ENCODE data around the gene FRMD8.

The FRMD8 gene

DNA sequence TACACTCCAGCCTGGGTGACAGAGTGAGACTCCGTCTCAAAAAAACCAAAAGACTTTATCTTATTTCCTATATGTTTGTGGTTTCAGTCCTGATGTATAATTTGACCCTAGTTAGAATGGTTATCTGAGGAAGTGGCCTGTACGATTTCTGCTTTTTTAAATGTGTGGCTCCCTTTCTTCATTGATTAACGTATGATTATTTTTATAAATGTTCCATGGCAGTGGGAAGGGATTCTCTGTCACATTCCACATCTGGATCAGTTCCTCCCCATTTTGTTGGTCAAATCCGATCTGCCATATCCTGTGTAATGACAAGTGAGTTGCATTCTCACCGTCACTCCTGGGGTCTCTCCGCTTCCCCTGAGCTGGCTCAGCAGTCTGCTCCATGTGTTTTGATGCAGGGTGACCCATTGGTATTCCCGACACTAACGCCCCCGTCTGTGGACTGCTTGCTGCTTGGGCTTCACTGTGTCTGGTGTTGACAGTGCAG, 56.5 kb downstream of the FRMD8 start:
- H3K4me3 ChIP-seq (ENCODE audit: control insufficient read depth, low read depth, low read length) = no peak overlapping the region
- peak; percentile 50 for DNase-seq (ENCODE audit: low read depth)
- TF ChIP-seq, protein P1, sequence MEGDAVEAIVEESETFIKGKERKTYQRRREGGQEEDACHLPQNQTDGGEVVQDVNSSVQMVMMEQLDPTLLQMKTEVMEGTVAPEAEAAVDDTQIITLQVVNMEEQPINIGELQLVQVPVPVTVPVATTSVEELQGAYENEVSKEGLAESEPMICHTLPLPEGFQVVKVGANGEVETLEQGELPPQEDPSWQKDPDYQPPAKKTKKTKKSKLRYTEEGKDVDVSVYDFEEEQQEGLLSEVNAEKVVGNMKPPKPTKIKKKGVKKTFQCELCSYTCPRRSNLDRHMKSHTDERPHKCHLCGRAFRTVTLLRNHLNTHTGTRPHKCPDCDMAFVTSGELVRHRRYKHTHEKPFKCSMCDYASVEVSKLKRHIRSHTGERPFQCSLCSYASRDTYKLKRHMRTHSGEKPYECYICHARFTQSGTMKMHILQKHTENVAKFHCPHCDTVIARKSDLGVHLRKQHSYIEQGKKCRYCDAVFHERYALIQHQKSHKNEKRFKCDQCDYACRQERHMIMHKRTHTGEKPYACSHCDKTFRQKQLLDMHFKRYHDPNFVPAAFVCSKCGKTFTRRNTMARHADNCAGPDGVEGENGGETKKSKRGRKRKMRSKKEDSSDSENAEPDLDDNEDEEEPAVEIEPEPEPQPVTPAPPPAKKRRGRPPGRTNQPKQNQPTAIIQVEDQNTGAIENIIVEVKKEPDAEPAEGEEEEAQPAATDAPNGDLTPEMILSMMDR (conservative IDR thresholded peaks at IDR 0.05; ENCODE audit: control insufficient read depth, insufficient read depth, low read depth, low read length) = no peak

GRCh38 chr11:65444314-65445051, 58.0 kb downstream of the FRMD8 start:
- TF ChIP-seq, protein P1 (conservative IDR thresholded peaks at IDR 0.05; ENCODE audit: control insufficient read depth, insufficient read depth, low read depth, low read length) = no peak
- DNase-seq (ENCODE audit: low read depth) = peak; percentile 37

DNA sequence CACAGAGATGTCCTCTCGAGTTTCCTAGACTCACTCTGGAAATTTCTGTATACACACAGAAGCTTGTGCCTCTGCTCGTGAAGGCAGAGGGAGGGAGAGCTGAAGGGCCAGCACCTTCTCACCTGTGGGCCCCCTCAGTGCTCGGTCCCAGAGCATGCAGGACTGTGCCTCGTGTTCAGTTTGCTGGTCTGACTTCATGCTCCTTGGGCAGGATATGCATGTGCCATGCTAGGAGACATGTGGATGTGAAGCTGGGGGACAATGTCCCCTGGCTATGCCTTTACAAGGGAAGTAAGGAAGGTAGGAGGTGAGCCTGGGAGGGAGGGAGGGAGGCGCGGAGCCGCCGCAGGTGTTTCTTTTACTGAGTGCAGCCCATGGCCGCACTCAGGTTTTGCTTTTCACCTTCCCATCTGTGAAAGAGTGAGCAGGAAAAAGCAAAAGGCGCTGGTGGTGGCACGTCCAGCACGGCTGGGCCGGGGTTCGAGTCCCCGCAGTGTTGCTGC, 58.7 kb downstream of the FRMD8 start:
- DNase-seq (ENCODE audit: low read depth) = peak; percentile 53
- no peak overlapping the region for H3K4me3 ChIP-seq (ENCODE audit: control insufficient read depth, low read depth, low read length)
- TF ChIP-seq, protein P1 (conservative IDR thresholded peaks at IDR 0.05; ENCODE audit: control insufficient read depth, insufficient read depth, low read depth, low read length) = no peak

More at GRCh38 chr11:65444314-65445051, 58.0 kb downstream of the FRMD8 start:
- H3K4me3 ChIP-seq (ENCODE audit: control insufficient read depth, low read depth, low read length) = no peak overlapping the region

DNA sequence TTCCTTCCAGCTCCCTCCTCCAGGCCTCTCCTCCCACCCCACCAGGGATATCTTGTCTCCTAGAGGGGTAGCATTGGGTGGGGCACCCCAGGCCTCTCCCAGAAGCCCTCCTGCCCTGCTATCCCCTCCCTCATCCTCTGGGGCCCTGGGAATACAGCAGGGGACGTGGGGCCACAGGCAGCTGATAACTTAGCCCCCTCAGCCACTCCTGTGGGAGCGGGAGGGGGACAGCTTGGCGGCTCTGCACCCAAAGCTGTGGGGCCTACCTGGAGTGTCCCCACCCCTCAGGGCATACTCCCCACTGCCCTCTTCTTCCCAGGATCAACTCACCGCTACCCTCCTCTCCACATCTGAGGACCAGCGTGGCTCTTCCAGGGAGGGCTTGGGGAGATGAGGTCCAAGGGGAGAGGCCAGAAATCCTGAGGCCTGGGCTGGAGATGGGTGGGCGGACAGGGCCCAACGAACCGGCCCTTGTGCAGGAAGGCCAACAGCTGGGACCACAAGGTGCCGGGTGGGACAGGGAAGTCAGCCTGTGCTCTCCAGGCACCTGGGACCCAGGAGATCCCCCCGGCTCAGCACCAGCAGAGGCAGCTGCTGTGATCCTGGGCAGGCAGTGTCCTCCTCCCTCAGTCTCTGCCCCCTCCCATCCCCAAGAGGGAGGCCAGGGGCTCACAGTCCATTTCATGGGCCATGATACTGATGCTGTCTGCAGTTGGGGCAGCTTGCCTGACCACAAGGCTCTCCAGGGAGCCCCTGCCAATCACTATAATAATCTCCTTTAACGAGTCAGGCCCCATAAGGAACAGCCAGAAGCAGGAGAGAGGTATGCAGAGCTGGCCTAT, 59.4 kb downstream of the FRMD8 start:
- TF ChIP-seq, protein P1 (conservative IDR thresholded peaks at IDR 0.05; ENCODE audit: control insufficient read depth, insufficient read depth, low read depth, low read length) = no peak
- H3K4me3 ChIP-seq (ENCODE audit: control insufficient read depth, low read depth, low read length) = no peak overlapping the region
- peak; percentile 68 for DNase-seq (ENCODE audit: low read depth)

DNA sequence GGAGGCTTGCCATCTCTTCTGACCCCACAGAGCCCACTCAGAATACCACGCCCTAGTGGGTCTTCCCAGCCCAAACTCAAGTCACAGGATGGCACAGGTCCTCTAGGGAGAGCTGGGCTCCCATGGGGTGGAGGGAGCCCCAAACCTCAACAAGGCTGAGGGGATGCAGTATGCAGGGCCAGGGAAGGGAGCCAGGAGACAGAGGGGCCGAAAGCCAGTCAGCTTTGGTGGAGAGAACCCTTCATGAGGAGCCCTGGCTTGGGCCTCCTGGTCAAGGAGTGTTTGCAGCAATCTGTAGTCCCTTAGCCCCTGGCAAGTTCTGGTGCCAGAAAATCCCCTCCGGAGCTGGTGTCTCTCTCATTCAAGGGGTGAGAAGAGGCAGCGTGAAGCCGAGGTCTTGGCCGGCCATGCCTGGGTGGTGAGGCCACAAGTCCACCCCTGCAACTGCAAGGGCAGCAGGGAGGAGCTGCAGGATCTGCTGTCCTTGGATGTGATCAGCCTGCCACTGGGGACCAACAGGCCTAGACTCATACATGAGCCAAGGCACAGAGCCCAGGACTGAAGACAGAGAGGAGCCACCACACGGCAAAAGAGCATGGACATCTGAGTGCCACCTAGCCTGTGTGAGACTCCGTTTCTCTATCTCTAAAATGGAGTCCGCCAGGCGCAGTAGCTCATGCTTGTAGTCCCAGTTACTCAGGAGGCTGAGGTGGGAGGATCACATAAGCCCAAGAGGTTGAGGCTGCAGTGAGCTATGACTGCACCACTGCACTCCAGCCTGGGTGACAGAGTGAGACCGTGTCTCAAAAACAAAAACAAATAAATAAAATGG, 60.2 kb downstream of the FRMD8 start:
- DNase-seq (ENCODE audit: low read depth) = peak; percentile 63
- TF ChIP-seq, protein P1 (conservative IDR thresholded peaks at IDR 0.05; ENCODE audit: control insufficient read depth, insufficient read depth, low read depth, low read length) = no peak

DNA sequence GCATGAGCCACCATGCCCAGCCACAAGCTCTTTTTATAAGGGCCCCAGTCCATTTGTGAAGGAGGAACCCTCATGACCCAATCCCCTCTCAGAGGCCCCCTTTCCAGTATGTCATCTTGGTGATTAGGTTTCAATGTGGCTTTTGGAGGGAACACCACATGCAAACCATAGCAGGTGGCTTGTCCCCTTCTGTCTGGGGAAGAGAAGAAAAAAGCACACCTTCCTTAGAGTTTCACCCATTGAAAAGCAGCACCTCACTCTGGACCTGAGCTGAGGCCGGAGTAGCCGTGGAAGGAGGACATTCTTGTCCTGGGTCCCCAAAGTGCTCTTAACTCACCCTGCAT, 61.6 kb downstream of the FRMD8 start:
- TF ChIP-seq, protein P1 (conservative IDR thresholded peaks at IDR 0.05; ENCODE audit: control insufficient read depth, insufficient read depth, low read depth, low read length) = no peak
- peak; percentile 54 for DNase-seq (ENCODE audit: low read depth)
- no peak overlapping the region for H3K4me3 ChIP-seq (ENCODE audit: control insufficient read depth, low read depth, low read length)

More for the DNA sequence above, 60.2 kb downstream of the FRMD8 start:
- no peak overlapping the region for H3K4me3 ChIP-seq (ENCODE audit: control insufficient read depth, low read depth, low read length)
